IPS-11a (cell line): ENCODE data around the gene SPATS2L.

ENCODE experiments used
- H3K4me3 ChIP-seq: one replicate; pipeline ENCODE4 v1.5.1; 2013; ENCODE audit warnings: low read depth, low read length, control low read depth

Gene SPATS2L

GRCh38 chr2:200345975-200346374, 39.5 kb downstream of the SPATS2L start:
- no peak overlapping the region for H3K4me3 ChIP-seq

- no peak overlapping the region for H3K4me3 ChIP-seq
Measured at GRCh38 chr2:200347301-200347700, 40.8 kb downstream of the SPATS2L start.

- H3K4me3 ChIP-seq: no peak overlapping the region
Measured at GRCh38 chr2:200348897-200349563, 42.5 kb downstream of the SPATS2L start.

GRCh38 chr2:200349868-200350267, 43.4 kb downstream of the SPATS2L start:
- H3K4me3 ChIP-seq: no peak overlapping the region

GRCh38 chr2:200350850-200351285, 44.4 kb downstream of the SPATS2L start:
- no peak overlapping the region for H3K4me3 ChIP-seq

GRCh38 chr2:200351815-200352214, 45.3 kb downstream of the SPATS2L start:
- no peak overlapping the region for H3K4me3 ChIP-seq

- H3K4me3 ChIP-seq: no peak overlapping the region
Measured at GRCh38 chr2:200352636-200353035, 46.1 kb downstream of the SPATS2L start.

GRCh38 chr2:200353120-200353519, 46.6 kb downstream of the SPATS2L start:
- H3K4me3 ChIP-seq: no peak overlapping the region

GRCh38 chr2:200353874-200354273, 47.4 kb downstream of the SPATS2L start:
- H3K4me3 ChIP-seq: no peak overlapping the region

- no peak overlapping the region for H3K4me3 ChIP-seq
Measured at GRCh38 chr2:200354833-200355751, 48.6 kb downstream of the SPATS2L start.

GRCh38 chr2:200356321-200356720, 49.8 kb downstream of the SPATS2L start:
- H3K4me3 ChIP-seq: no peak overlapping the region

- H3K4me3 ChIP-seq: no peak overlapping the region
Measured at GRCh38 chr2:200356857-200357384, 50.4 kb downstream of the SPATS2L start.

GRCh38 chr2:200357845-200358244, 51.4 kb downstream of the SPATS2L start:
- H3K4me3 ChIP-seq: no peak overlapping the region

GRCh38 chr2:200359552-200359951, 53.1 kb downstream of the SPATS2L start:
- H3K4me3 ChIP-seq: no peak overlapping the region

GRCh38 chr2:200360364-200360763, 53.9 kb downstream of the SPATS2L start:
- no peak overlapping the region for H3K4me3 ChIP-seq

GRCh38 chr2:200362202-200362917, 55.9 kb downstream of the SPATS2L start:
- no peak overlapping the region for H3K4me3 ChIP-seq

- H3K4me3 ChIP-seq: no peak overlapping the region
Measured at GRCh38 chr2:200363279-200363678, 56.8 kb downstream of the SPATS2L start.

- no peak overlapping the region for H3K4me3 ChIP-seq
Measured at GRCh38 chr2:200364142-200364541, 57.6 kb downstream of the SPATS2L start.

GRCh38 chr2:200364620-200365019, 58.1 kb downstream of the SPATS2L start:
- H3K4me3 ChIP-seq: no peak overlapping the region

GRCh38 chr2:200365209-200365608, 58.7 kb downstream of the SPATS2L start:
- no peak overlapping the region for H3K4me3 ChIP-seq

- H3K4me3 ChIP-seq: no peak overlapping the region
Measured at GRCh38 chr2:200367155-200367554, 60.7 kb downstream of the SPATS2L start.
